Motor neuron (in vitro differentiated cells): ENCODE measurements around the gene RAPSN. TPM values are rescaled to one million over a fixed set of nuclear protein-coding genes. Genes with fewer than 3 reads are reported as not detected.

Experiments used
- ATAC-seq, 8 experiments: fragments of 200-7000 bp; cut with Tn5 transposase; replicated peaks in 6 of 8; 2 replicates each; pipeline ENCODE4 v1.8.0; 2021; ENCODE audit warnings: mild to moderate bottlenecking in 8 of 8, moderate library complexity in 8 of 8
- H3K27ac ChIP-seq, 2 donors: fragments of 250-450 bp; sonication (Bioruptor Pico); 2 replicates each; pipeline ENCODE4 v1.9.0; 2021; ENCODE audit warnings: antibody characterized with exemption in 2 of 2, mild to moderate bottlenecking in 2 of 2, moderate library complexity in 1 of 2
- H3K4me1 ChIP-seq, 2 donors: fragments of 250-450 bp; sonication (Bioruptor Pico); replicated peaks in 1 of 2; 2 replicates each; pipeline ENCODE4 v1.6.1; 2021; ENCODE audit warnings: antibody characterized with exemption in 2 of 2, mild to moderate bottlenecking in 2 of 2, moderate library complexity in 1 of 2
- H3K4me3 ChIP-seq, 5 donors: fragments of 250-450 bp; sonication (Bioruptor Pico); 2 replicates each; pipeline ENCODE4 v1.9.0; 2021; ENCODE audit warnings: antibody characterized with exemption in 5 of 5, mild to moderate bottlenecking in 5 of 5, moderate library complexity in 4 of 5
- WGBS, 10 experiments: fragments of 450-650 bp; shearing (Covaris generic); methylation state at CpG; one replicate each; pipeline ENCODE4 v1.0.0; 2022; 5-methylcytosine and 5-hydroxymethylcytosine counted together
- in situ Hi-C, 9 experiments: fragments of 400-800 bp; cut with MboI; loops; one replicate each; pipeline ENCODE4 v1.15.0; 2021; ENCODE audit warnings: low sequenced_read_pairs in 9 of 9, low pct_unique_long_range_greater_than_20kb in 2 of 9; ENCODE audit not compliant: unreplicated experiment in 9 of 9
- total RNA-seq, 8 experiments: library from RNA; unstranded; fragments of 300-600 nt; gene quantifications; 2 replicates each; pipeline versions ENCODE4 v1.2.3 to v1.2.4, GENCODE V29; 2022

RAPSN gene
- total RNA-seq, 8 experiments from 2014 or later, result 0.14 to 2.2 (median 0.75) TPM; not detected in 2

GRCh38 chr11:47387944-47388696, 60.8 kb downstream of the RAPSN start:
- in situ Hi-C loops, result no loop called here
- H3K4me3 ChIP-seq, result no peak overlapping the region
- no peak overlapping the region for H3K27ac ChIP-seq
- no peak for ATAC-seq
- 57 to 100% (median 78%) methylated on average over 1 to 5 of the region's 13 CpGs; no CpG with 5 or more reads in 3 of the 10 experiments for WGBS, 10 experiments
- H3K4me1 ChIP-seq, result no peaks in the 10 kb centered on the region

Other genes with a start within 250 kb of the RAPSN start
- gene DDB2, start 234.2 kb downstream of the RAPSN start, total RNA-seq, result 100 to 1,000 TPM in 1 of 8 experiments, 10 to 100 TPM in 7; 18.3 to 139 (median 22.8) TPM
- gene ACP2, start 200.3 kb downstream of the RAPSN start, total RNA-seq, result 10 to 100 TPM; 23.3 to 66.7 (median 33.8) TPM
- gene NR1H3, start 191.1 kb downstream of the RAPSN start, total RNA-seq, result 10 to 100 TPM in 7 of 8 experiments, 1 to 10 TPM in 1; 9.7 to 40.7 (median 15.4) TPM
- 10 to 100 TPM; 19.5 to 55.7 (median 41.8) TPM for gene MADD, start 179.0 kb downstream of the RAPSN start, total RNA-seq
- gene MYBPC3, start 96.4 kb downstream of the RAPSN start, total RNA-seq, result under 1 TPM in 3 of 8 experiments, not detected in 5; 0.04 to 0.09 (median 0.05) TPM
- gene SPI1, start 70.6 kb downstream of the RAPSN start, total RNA-seq, result under 1 TPM in 6 of 8 experiments, not detected in 2; 0.18 to 0.85 (median 0.44) TPM
- gene SLC39A13, start 40.5 kb downstream of the RAPSN start, total RNA-seq, result 10 to 100 TPM; 13.8 to 31.6 (median 20.9) TPM
- gene PSMC3, start 22.7 kb downstream of the RAPSN start, total RNA-seq, result 100 to 1,000 TPM; 106 to 245 (median 159) TPM
- gene CELF1, start 104.0 kb upstream of the RAPSN start, total RNA-seq, result 100 to 1,000 TPM in 4 of 8 experiments, 10 to 100 TPM in 4; 47.2 to 125 (median 106) TPM
- 10 to 100 TPM; 31.6 to 62.8 (median 38.9) TPM for gene PTPMT1, start 116.5 kb upstream of the RAPSN start, total RNA-seq
- 10 to 100 TPM; 12.6 to 28.8 (median 18.1) TPM for gene KBTBD4, start 129.8 kb upstream of the RAPSN start, total RNA-seq
- 100 to 1,000 TPM in 7 of 8 experiments, 10 to 100 TPM in 1; 92.5 to 149 (median 114) TPM for gene NDUFS3, start 129.9 kb upstream of the RAPSN start, total RNA-seq
- gene FAM180B, start 137.5 kb upstream of the RAPSN start, total RNA-seq, result 1 to 10 TPM in 1 of 8 experiments, under 1 TPM in 6, not detected in 1; 0.27 to 2.5 (median 0.64) TPM
- gene C1QTNF4, start 145.3 kb upstream of the RAPSN start, total RNA-seq, result 10 to 100 TPM in 1 of 8 experiments, 1 to 10 TPM in 4, under 1 TPM in 1, not detected in 2; 0.63 to 10.7 (median 5.0) TPM
- gene MTCH2, start 193.4 kb upstream of the RAPSN start, total RNA-seq, result 10 to 100 TPM; 55.8 to 97.7 (median 82.2) TPM